Measurements from ENCODE around the gene TCEAL3. TPM values are rescaled to one million over a fixed set of nuclear protein-coding genes. Genes with fewer than 3 reads are reported as not detected.
A peak's percentile ranks its signal among the peaks of the same experiment; 100 is the strongest.
"Not testable (repeated sequence)": the region's sequence is repeated elsewhere in the genome, so short reads cannot be mapped to it uniquely, and the experiment has no call there.

TCEAL3 gene
- total RNA-seq, 4 donors from 2014 or later = 13.8 to 120 (median 66.1) TPM

DNA sequence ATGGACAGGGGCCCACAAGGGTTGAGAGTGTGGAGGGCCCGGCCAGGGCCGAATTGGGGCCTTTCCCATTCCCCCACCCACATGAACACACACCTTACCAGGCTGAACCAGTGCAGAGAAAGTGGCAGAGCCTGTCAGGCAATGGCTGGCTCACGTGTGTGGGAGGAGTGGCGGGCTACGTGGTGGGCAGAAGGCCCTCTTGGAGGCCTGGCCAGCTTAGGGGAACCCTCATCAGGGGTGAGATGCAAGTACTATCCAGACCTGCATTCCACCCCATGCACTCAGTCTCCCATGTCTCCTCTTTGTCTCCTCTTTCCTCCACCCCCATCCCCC is 21.5 kb upstream of the TCEAL3 start:
- no peaks in the 10 kb centered on the region for H3K27me3 ChIP-seq
- H3K4me1 ChIP-seq = no peaks in the 10 kb centered on the region
- H3K9me3 ChIP-seq = no peaks in the 10 kb centered on the region
- intact Hi-C loops (cut with DNase I; ENCODE audit: low total_unique reads) = no loop called here
- H3K27ac ChIP-seq = peak overlapping the region; percentile 93 to 98
- H3K36me3 ChIP-seq = no peaks in the 10 kb centered on the region
- peak overlapping the region; percentile 46 to 67 for H3K4me3 ChIP-seq
- TF ChIP-seq, protein P1, sequence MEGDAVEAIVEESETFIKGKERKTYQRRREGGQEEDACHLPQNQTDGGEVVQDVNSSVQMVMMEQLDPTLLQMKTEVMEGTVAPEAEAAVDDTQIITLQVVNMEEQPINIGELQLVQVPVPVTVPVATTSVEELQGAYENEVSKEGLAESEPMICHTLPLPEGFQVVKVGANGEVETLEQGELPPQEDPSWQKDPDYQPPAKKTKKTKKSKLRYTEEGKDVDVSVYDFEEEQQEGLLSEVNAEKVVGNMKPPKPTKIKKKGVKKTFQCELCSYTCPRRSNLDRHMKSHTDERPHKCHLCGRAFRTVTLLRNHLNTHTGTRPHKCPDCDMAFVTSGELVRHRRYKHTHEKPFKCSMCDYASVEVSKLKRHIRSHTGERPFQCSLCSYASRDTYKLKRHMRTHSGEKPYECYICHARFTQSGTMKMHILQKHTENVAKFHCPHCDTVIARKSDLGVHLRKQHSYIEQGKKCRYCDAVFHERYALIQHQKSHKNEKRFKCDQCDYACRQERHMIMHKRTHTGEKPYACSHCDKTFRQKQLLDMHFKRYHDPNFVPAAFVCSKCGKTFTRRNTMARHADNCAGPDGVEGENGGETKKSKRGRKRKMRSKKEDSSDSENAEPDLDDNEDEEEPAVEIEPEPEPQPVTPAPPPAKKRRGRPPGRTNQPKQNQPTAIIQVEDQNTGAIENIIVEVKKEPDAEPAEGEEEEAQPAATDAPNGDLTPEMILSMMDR (IDR thresholded peaks at IDR 0.05) = no peak
- peak in 1 of 2 donors; percentile 14 for TF ChIP-seq POLR2A (IDR thresholded peaks at IDR 0.05)
- DNase-seq = peak; percentile 37 to 50

DNA sequence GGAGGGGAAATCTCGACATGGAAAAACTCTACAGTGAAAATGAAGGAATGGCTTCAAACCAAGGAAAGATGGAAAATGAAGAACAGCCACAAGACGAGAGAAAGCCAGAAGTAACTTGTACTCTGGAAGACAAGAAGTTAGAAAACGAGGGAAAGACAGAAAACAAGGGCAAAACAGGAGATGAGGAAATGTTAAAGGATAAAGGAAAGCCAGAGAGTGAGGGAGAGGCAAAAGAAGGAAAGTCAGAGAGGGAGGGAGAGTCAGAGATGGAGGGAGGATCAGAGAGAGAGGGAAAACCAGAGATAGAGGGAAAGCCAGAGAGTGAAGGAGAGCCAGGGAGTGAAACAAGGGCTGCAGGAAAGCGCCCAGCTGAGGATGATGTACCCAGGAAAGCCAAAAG is 21.1 kb upstream of the TCEAL3 start:
- intact Hi-C loops (cut with DNase I; ENCODE audit: low total_unique reads) = no loop called here
- H3K9me3 ChIP-seq = no peaks in the 10 kb centered on the region
- no peak for DNase-seq
- H3K4me1 ChIP-seq = no peaks in the 10 kb centered on the region
- H3K27me3 ChIP-seq = no peaks in the 10 kb centered on the region
- H3K27ac ChIP-seq = peak overlapping the region; percentile 93 to 98
- no peaks in the 10 kb centered on the region for H3K36me3 ChIP-seq
- TF ChIP-seq POLR2A (IDR thresholded peaks at IDR 0.05) = no peak
- TF ChIP-seq, protein P1 (IDR thresholded peaks at IDR 0.05) = no peak
- peak overlapping the region; percentile 46 to 67 for H3K4me3 ChIP-seq

DNA sequence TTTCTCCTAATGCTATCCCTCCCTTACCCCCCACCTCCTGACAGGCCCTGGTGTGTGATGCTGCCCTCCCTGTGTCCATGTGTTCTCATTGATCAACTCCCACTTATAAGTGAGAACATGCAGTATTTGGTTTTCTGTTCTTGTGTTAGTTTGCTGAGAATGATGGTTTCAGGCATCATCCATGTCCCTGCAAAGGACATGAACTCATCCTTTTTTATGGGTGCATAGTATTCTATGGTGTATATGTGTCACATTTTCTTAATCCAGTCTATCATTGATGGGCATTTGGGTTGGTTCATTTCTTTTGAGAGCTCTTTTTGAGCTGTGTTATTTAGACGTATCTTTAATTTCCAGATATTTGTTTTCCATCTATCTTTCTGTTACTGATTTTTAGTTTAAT is 15.5 kb upstream of the TCEAL3 start:
- intact Hi-C loops (cut with DNase I; ENCODE audit: low total_unique reads); H3K36me3 ChIP-seq; H3K4me3 ChIP-seq; DNase-seq; H3K4me1 ChIP-seq; H3K27ac ChIP-seq; H3K27me3 ChIP-seq; H3K9me3 ChIP-seq: not testable (repeated sequence)

DNA sequence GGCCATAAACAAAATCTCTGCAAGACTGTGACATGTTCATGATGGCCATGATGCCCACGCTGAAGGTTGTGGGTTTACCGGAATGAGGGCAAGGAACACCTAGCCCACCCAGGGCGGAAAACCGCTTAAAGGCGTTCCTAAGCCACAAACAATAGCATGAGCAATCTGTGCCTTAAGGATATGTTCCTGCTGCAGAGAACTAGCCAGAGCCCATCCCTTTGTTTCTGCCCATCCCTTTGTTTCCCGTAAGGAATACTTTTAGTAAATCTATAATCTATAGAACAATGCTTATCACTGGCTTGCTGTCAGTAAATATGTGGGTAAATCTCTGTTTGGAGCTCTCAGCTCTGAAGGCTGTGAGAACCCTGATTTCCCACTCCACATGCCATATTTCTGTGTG is 12.6 kb upstream of the TCEAL3 start:
- intact Hi-C loops (cut with DNase I; ENCODE audit: low total_unique reads); H3K4me3 ChIP-seq; H3K27me3 ChIP-seq; H3K9me3 ChIP-seq; H3K27ac ChIP-seq; H3K4me1 ChIP-seq; DNase-seq; H3K36me3 ChIP-seq: not testable (repeated sequence)

DNA sequence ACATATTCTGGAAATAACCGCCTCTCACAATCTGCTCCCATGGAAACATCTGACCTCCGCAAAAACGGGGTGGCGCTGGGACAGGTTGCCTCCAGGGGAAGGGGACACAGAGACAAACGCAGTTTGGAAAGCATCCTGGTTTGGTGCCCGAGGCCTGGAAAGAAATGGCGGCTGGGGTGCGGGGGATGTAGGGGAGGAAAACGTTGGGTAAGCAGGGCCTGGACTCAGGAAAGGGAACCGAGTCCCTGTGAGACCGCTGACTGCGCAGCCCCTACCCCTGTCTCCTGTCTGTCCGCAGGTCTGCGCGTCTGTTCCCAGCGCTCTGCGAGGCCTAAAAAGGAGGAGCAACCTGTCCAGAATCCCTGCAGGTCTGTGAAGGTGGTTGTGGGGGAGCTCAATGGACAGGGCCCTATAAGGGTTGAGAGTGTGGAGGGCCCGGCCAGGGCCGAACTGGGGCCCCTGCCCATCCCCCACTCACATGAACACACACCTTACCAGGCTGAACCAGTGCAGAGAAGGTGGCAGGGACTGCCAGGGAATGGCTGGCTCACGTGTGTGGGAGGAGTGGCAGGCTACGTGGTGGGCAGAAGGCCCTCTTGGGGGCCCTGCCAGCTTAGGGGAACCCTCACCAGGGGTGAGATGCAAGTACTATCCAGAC is 672 bp downstream of the TCEAL3 start:
- no peaks in the 10 kb centered on the region for H3K4me1 ChIP-seq
- TF ChIP-seq POLR2A (IDR thresholded peaks at IDR 0.05) = no peak
- TF ChIP-seq, protein P1 (IDR thresholded peaks at IDR 0.05) = no peak

DNA sequence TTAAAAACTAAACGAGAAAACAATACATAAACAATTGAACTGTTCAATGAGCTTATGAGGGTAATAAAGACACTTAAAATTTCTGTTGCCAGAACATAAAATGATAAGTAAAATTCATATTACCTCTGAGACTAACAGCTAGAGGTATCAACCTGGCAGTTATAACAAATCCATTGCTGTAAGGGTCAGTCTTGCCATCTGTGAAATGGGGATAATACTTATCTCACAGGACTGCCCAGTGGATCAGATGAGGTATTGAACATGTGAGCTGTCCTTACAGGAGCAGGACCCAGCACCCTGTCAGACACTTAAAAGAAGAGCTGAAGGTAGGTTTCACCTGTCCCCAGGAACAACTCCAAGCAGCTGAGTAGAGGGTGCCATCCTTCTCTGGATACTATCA is 2.5 kb downstream of the TCEAL3 start:
- no peaks in the 10 kb centered on the region for H3K9me3 ChIP-seq
- intact Hi-C loops (cut with DNase I; ENCODE audit: low total_unique reads) = no loop called here
- no peaks in the 10 kb centered on the region for H3K27me3 ChIP-seq
- no peaks in the 10 kb centered on the region for H3K4me1 ChIP-seq
- no peak overlapping the region for H3K27ac ChIP-seq
- no peak overlapping the region for H3K4me3 ChIP-seq
- TF ChIP-seq POLR2A (IDR thresholded peaks at IDR 0.05) = no peak
- TF ChIP-seq, protein P1 (IDR thresholded peaks at IDR 0.05) = no peak
- no peak for DNase-seq
- no peaks in the 10 kb centered on the region for H3K36me3 ChIP-seq

More for the DNA sequence above, 672 bp downstream of the TCEAL3 start:
- peak overlapping the region; percentile 94 to 97 for H3K27ac ChIP-seq
- intact Hi-C loops (cut with DNase I; ENCODE audit: low total_unique reads) = no loop called here
- DNase-seq = peak in 1 of 2 donors; percentile 27
- no peaks in the 10 kb centered on the region for H3K9me3 ChIP-seq
- H3K27me3 ChIP-seq = no peaks in the 10 kb centered on the region
- no peaks in the 10 kb centered on the region for H3K36me3 ChIP-seq
- H3K4me3 ChIP-seq = peak overlapping the region; percentile 49 to 72
